Endothelial cell of umbilical vein (primary cell): ENCODE data around the gene IL1R1. TPM values are rescaled to one million over a fixed set of nuclear protein-coding genes. Genes with fewer than 3 reads are reported as not detected.

ENCODE experiments used
- BruUV-seq: library from RNA; stranded (reverse); fragments of 400-500 nt; replicated peaks from 2 replicates; lab custom pipeline; 2021; lab: Mats Ljungman, UMichigan
- CTCF ChIA-PET: fragments of 300-600, 350-600 bp; sonication (Branson Sonifier 250); formaldehyde crosslinking; loops from one replicate; lab custom pipeline; 2021; ENCODE audit warnings: antibody characterized with exemption, inconsistent platforms; lab: Charles Lee
- POLR2A ChIA-PET: fragments of 300-600, 350-600 bp; sonication (Branson Sonifier 250); formaldehyde crosslinking; loops from one replicate; lab custom pipeline; 2021; ENCODE audit warnings: antibody characterized with exemption, inconsistent platforms; lab: Charles Lee
- DNase-seq: peaks from one replicate; pipeline ENCODE4 v3.0.0-alpha.2; 2011; ENCODE audit warnings: low read depth, low spot score
- FAIRE-seq: peaks from 2 replicates; lab custom pipeline; 2011; peaks lifted over from hg19 to GRCh38; lab: Jason Lieb, UNC
- H2AFZ ChIP-seq: 2 replicates; pipeline ENCODE4 v1.6.0; 2012; ENCODE audit warnings: low read depth, low read length, control low read depth, inconsistent platforms
- H3K27ac ChIP-seq: 2 replicates; pipeline ENCODE4 v1.5.1; 2011; ENCODE audit warnings: low read depth, mild to moderate bottlenecking, control low read depth, low read length, moderate library complexity; ENCODE audit not compliant: insufficient read depth
- H3K27me3 ChIP-seq, 2 experiments: 2 replicates each; pipeline versions ENCODE4 v1.6.0 to v1.6.1; 2011; ENCODE audit warnings: low read length in 2 of 2, mixed read lengths in 1 of 2; ENCODE audit not compliant: control insufficient read depth in 2 of 2, insufficient read depth in 2 of 2
- H3K36me3 ChIP-seq, 2 experiments: 2 replicates in 1 of 2; 3 replicates in 1 of 2; pipeline ENCODE4 v1.5.1; 2011; ENCODE audit warnings: low read length in 2 of 2, mild to moderate bottlenecking in 1 of 2, moderate library complexity in 1 of 2; ENCODE audit not compliant: control insufficient read depth in 2 of 2, insufficient read depth in 2 of 2; ENCODE audit errors: extremely low read depth in 1 of 2
- H3K4me1 ChIP-seq: 3 replicates; pipeline ENCODE4 v1.5.1; 2011; ENCODE audit warnings: mild to moderate bottlenecking, low read length; ENCODE audit not compliant: control insufficient read depth, insufficient read depth; ENCODE audit errors: extremely low read depth
- H3K4me2 ChIP-seq: 2 replicates; pipeline ENCODE4 v1.6.1; 2011; ENCODE audit warnings: low read length, control low read depth, mixed read lengths; ENCODE audit not compliant: insufficient read depth
- H3K4me3 ChIP-seq, 3 experiments: fragments of 200-600 bp in 1 of 3; sonication (generic), shearing (Covaris generic) in 1 of 3; replicated peaks in 1 of 3; 2 replicates each; pipeline ENCODE4 v1.5.1; 2011 to 2016; ENCODE audit warnings: control low read depth in 3 of 3, low read length in 3 of 3, mild to moderate bottlenecking in 2 of 3, inconsistent platforms in 1 of 3, low read depth in 1 of 3, moderate library complexity in 1 of 3; ENCODE audit not compliant: insufficient read depth in 1 of 3
- H3K79me2 ChIP-seq: 2 replicates; pipeline ENCODE4 v1.6.0; 2012; ENCODE audit warnings: low read length, inconsistent platforms; ENCODE audit not compliant: control insufficient read depth, insufficient read depth
- H3K9ac ChIP-seq: replicated peaks from 2 replicates; pipeline ENCODE3; 2011; ENCODE audit warnings: low read length, control low read depth; ENCODE audit not compliant: insufficient read depth; ENCODE audit errors: extremely low read depth
- H3K9me1 ChIP-seq: replicated peaks from 3 replicates; pipeline ENCODE4 v1.6.0; 2011; ENCODE audit warnings: mild to moderate bottlenecking, low read length; ENCODE audit not compliant: control insufficient read depth, insufficient read depth; ENCODE audit errors: extremely low read depth
- H3K9me3 ChIP-seq: replicated peaks from 2 replicates; pipeline ENCODE4 v1.5.1; 2012; ENCODE audit warnings: low read length, inconsistent platforms; ENCODE audit not compliant: control insufficient read depth, insufficient read depth
- H4K20me1 ChIP-seq: replicated peaks from 2 replicates; pipeline ENCODE3; 2011; ENCODE audit warnings: mild to moderate bottlenecking, low read length; ENCODE audit not compliant: control insufficient read depth, insufficient read depth; ENCODE audit errors: extremely low read depth
- CTCF ChIP-seq, 2 donors: IDR thresholded peaks; 1 replicate in 1 of 2; 2 replicates in 1 of 2; pipeline ENCODE4 v1.5.1; 2011; ENCODE audit warnings: low read length in 2 of 2, mild to moderate bottlenecking in 2 of 2, moderate library complexity in 2 of 2, control low read depth in 1 of 2, inconsistent platforms in 1 of 2, low read depth in 1 of 2; ENCODE audit not compliant: insufficient read depth in 1 of 2; ENCODE audit errors: extremely low read depth in 1 of 2
- FOS ChIP-seq: IDR thresholded peaks from 2 replicates; pipeline ENCODE4 v1.6.1; 2011; ENCODE audit warnings: mild to moderate bottlenecking, low read length, moderate library complexity, borderline replicate concordance; ENCODE audit not compliant: insufficient read depth
- GATA2 ChIP-seq: IDR thresholded peaks from 2 replicates; pipeline ENCODE4 v1.7.0; 2011; ENCODE audit warnings: low read depth, mild to moderate bottlenecking, moderate library complexity, mixed read lengths, low read length; ENCODE audit not compliant: insufficient read length, insufficient read depth
- MAX ChIP-seq: IDR thresholded peaks from 2 replicates; pipeline ENCODE4 v1.6.1; 2011; ENCODE audit not compliant: insufficient read depth, insufficient read length
- MYC ChIP-seq: IDR thresholded peaks from one replicate; pipeline ENCODE4 v1.6.1; 2011; ENCODE audit warnings: mild to moderate bottlenecking, low read depth, low read length
- POLR2A ChIP-seq: IDR thresholded peaks from 2 replicates; pipeline ENCODE4 v1.6.1; 2012; ENCODE audit warnings: low read depth, mild to moderate bottlenecking, control low read depth, low read length
- POLR2AphosphoS5 ChIP-seq: IDR thresholded peaks from 2 replicates; pipeline ENCODE4 v1.6.1; 2012; ENCODE audit warnings: low read depth, mild to moderate bottlenecking, control low read depth, low read length, moderate library complexity; ENCODE audit not compliant: insufficient read depth
- dilution Hi-C: fragments of 300-500 bp; cut with MboI; formaldehyde crosslinking; loops from one replicate; pipeline ENCODE4 v1.15.0; 2019; ENCODE audit warnings: low sequenced_read_pairs; ENCODE audit not compliant: extremely low pct_ligation_motif_present
- intact Hi-C: fragments of 100-400 bp; cut with micrococcal nuclease; formaldehyde crosslinking; loops from one replicate; pipeline ENCODE4 v1.10.0; 2022
- polyA plus RNA-seq, 4 experiments: library from polyadenylated mRNA; depleted of rRNA in 3 of 4; stranded (reverse) in 3 of 4; unstranded in 1 of 4; fragments of >200 nt; gene quantifications; 2 replicates each; pipeline versions ENCODE4 v1.2.1 to v1.2.3, GENCODE V29; 2011 to 2012; ENCODE audit warnings: missing spikeins in 1 of 4
- total RNA-seq: library from RNA; stranded (reverse); gene quantifications from 2 replicates; pipeline ENCODE4 v1.2.3, GENCODE V29; 2021

Gene IL1R1
- total and polyA plus RNA-seq, 2 donors (not counting 3 experiments of a cell fraction or from before 2014, with no cell fraction given) = 5.4 to 5.5 TPM

GRCh38 chr2:102184568-102184967, 42.0 kb downstream of the IL1R1 start:
- dilution Hi-C loops (no loop called here), intact Hi-C loops (loop anchor here (2.0 kb wide), 2 partner anchors 56 to 164 kb away; no protein-coding TSS in a partner anchor)
- peaks cover 18% of the 10 kb centered on the region for H3K4me1 ChIP-seq
- H4K20me1 ChIP-seq = no peaks in the 10 kb centered on the region
- H2AFZ ChIP-seq = no peak overlapping the region
- H3K9ac ChIP-seq = no peak overlapping the region
- no peaks in the 10 kb centered on the region for H3K9me3 ChIP-seq
- TF ChIP-seq GATA2 (peak; percentile 31), POLR2A (no peak)
- no peak overlapping the region for H3K4me3 ChIP-seq
- no TSS peak for BruUV-seq
- no peaks in the 10 kb centered on the region for H3K27me3 ChIP-seq
- CTCF ChIA-PET = interaction anchor here (1.2 to 3.1 kb wide), 3 partner anchors 43 to 164 kb away, joined by 3 to 23 read pairs (median 6); no protein-coding TSS in a partner anchor
- H3K36me3 ChIP-seq = no peaks in the 10 kb centered on the region
- H3K79me2 ChIP-seq = no peaks in the 10 kb centered on the region
- POLR2A ChIA-PET = no interaction called here
- no peak for FAIRE-seq
- H3K4me2 ChIP-seq = no peak overlapping the region
- no peak overlapping the region for H3K27ac ChIP-seq
- H3K9me1 ChIP-seq = no peaks in the 10 kb centered on the region
- DNase-seq = peak; percentile 14

GRCh38 chr2:102185347-102185746, 42.8 kb downstream of the IL1R1 start:
- H3K9me1 ChIP-seq = no peaks in the 10 kb centered on the region
- no peak overlapping the region for H3K4me3 ChIP-seq
- H3K9ac ChIP-seq = no peak overlapping the region
- peak; percentile 65 for FAIRE-seq
- peak overlapping the region; percentile 26 for H2AFZ ChIP-seq
- intact Hi-C loops (loop anchor here (1.0 to 5.0 kb wide), 4 partner anchors 55 to 257 kb away; no protein-coding TSS in a partner anchor), dilution Hi-C loops (no loop called here)
- no peak overlapping the region for H3K27ac ChIP-seq
- H3K27me3 ChIP-seq = no peaks in the 10 kb centered on the region
- no peaks in the 10 kb centered on the region for H3K79me2 ChIP-seq
- ChIA-PET CTCF (interaction anchor here (1.5 to 3.1 kb wide), 4 partner anchors 9 to 165 kb away, joined by 4 to 23 read pairs (median 6); no protein-coding TSS in a partner anchor), POLR2A (no interaction called here)
- TF ChIP-seq MAX (no peak), POLR2A (no peak), FOS (no peak), GATA2 (no peak), POLR2AphosphoS5 (no peak), MYC (no peak), CTCF (IDR thresholded peaks at IDR 0.05; ENCODE audit: extremely low read depth in 1 of 2, insufficient read depth in 1 of 2, low read depth in 1 of 2, low read length in 2 of 2) (peak; percentile 41 to 56)
- DNase-seq = peak; percentile 62
- H3K36me3 ChIP-seq = no peaks in the 10 kb centered on the region
- no peaks in the 10 kb centered on the region for H4K20me1 ChIP-seq
- no peaks in the 10 kb centered on the region for H3K9me3 ChIP-seq
- no TSS peak for BruUV-seq
- H3K4me1 ChIP-seq = peaks cover 18% of the 10 kb centered on the region
- H3K4me2 ChIP-seq = peak overlapping the region; percentile 16
